PC-3 (cell line): ENCODE results near the gene SIPA1L3.

Experiments used
- CTCF ChIP-seq: fragments of 300-600 bp; sonication (generic); conservative IDR thresholded peaks from 2 replicates; pipeline ENCODE4 v1.5.1; 2017; ENCODE audit warnings: antibody characterized with exemption, low read depth, mild to moderate bottlenecking, low read length
- EZH2 ChIP-seq: fragments of 300-600 bp; sonication (generic); IDR thresholded peaks from one replicate; pipeline ENCODE4 v1.6.1; 2017; ENCODE audit warnings: antibody characterized with exemption, mild to moderate bottlenecking, low read length; ENCODE audit not compliant: unreplicated experiment
- EZH2phosphoT487 ChIP-seq: fragments of 300-600 bp; sonication (generic); IDR thresholded peaks from 2 replicates; pipeline ENCODE4 v1.6.1; 2018; ENCODE audit warnings: mild to moderate bottlenecking, antibody characterized with exemption, low read length, borderline replicate concordance

- TF ChIP-seq CTCF = no peak
- no peak for TF ChIP-seq EZH2
- TF ChIP-seq EZH2phosphoT487 = no peak
Measured at GRCh38 chr19:38047049-38047438, 140.0 kb downstream of the SIPA1L3 start.
